ENCODE results near the gene ZC3H10. TPM values are rescaled to one million over a fixed set of nuclear protein-coding genes. Genes with fewer than 3 reads are reported as not detected.

Gene ZC3H10
- total and polyA plus RNA-seq, 2 experiments from 2014 or later: 2.7 to 5.4 TPM

DNA sequence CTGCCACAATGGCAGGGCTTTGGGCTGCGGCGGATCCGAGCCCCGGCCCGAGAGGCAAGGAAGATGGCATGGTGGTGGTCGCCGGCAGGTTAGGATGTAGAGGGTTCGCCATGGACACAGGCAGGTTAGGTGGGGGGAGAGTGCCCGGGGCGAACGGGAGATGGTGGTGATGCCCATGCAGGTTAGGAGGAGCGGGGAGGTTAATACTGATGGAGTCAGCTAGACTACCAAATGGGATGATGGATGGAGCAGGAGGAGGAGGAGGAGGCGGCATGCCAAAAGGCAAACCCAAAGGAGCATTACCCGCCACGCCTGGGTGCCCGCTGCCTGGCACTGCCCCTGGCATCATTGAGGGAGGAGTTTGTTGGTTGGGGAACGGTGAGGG lies 46.3 kb downstream of the ZC3H10 start (continued):
- TF ChIP-seq, protein P1, sequence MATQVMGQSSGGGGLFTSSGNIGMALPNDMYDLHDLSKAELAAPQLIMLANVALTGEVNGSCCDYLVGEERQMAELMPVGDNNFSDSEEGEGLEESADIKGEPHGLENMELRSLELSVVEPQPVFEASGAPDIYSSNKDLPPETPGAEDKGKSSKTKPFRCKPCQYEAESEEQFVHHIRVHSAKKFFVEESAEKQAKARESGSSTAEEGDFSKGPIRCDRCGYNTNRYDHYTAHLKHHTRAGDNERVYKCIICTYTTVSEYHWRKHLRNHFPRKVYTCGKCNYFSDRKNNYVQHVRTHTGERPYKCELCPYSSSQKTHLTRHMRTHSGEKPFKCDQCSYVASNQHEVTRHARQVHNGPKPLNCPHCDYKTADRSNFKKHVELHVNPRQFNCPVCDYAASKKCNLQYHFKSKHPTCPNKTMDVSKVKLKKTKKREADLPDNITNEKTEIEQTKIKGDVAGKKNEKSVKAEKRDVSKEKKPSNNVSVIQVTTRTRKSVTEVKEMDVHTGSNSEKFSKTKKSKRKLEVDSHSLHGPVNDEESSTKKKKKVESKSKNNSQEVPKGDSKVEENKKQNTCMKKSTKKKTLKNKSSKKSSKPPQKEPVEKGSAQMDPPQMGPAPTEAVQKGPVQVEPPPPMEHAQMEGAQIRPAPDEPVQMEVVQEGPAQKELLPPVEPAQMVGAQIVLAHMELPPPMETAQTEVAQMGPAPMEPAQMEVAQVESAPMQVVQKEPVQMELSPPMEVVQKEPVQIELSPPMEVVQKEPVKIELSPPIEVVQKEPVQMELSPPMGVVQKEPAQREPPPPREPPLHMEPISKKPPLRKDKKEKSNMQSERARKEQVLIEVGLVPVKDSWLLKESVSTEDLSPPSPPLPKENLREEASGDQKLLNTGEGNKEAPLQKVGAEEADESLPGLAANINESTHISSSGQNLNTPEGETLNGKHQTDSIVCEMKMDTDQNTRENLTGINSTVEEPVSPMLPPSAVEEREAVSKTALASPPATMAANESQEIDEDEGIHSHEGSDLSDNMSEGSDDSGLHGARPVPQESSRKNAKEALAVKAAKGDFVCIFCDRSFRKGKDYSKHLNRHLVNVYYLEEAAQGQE (IDR thresholded peaks at IDR 0.05; ENCODE audit: unreplicated experiment): no peak

DNA sequence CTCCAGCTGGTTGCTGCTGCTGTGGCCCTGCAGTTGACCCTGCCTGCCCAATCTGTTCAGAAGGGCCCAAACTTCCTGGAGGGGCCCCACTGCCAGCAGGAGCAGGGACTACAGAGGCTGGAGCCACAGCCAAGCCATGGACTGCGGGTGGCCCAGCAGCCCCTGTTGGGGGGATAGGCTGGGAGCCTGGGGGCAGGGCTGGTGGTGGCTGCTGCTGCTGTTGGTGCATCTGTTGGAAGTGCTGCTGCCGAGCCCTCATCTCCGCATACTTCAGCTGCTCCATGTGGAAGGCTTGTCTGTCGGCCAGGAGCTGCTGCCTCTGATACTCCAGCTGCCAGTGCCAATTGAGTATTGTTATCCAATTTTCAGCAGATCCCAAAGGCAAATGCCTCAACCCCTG lies 47.3 kb downstream of the ZC3H10 start:
- Histone ChIP-seq H3K79me2 (replicated peaks; ENCODE audit: insufficient read depth) (0 out of 2 replicates have a peak, but pooled peaks cover 10% of the 10 kb centered on the region), H3K4me2 (no peak overlapping the region), H4K20me1 (replicated peaks; ENCODE audit: insufficient read depth) (peaks cover 25% of the 10 kb centered on the region), H3F3A (replicated peaks; ENCODE audit: low read depth) (peaks cover 51% of the 10 kb centered on the region), H3K36me3 (ENCODE audit: insufficient read depth) (peaks cover 62% of the 10 kb centered on the region), H3K4me3 (no peak overlapping the region), H3K4me1 (ENCODE audit: insufficient read depth) (peaks cover 30% of the 10 kb centered on the region), H3K27me3 (ENCODE audit: insufficient read depth) (no peaks in the 10 kb centered on the region), H2AFZ (no peak overlapping the region), H3K27ac (ENCODE audit: low read depth) (0 out of 2 replicates have a peak overlapping the region, but pooled peaks have one; percentile 63), H3K9me2 (ENCODE audit: insufficient read depth) (no peaks in the 10 kb centered on the region)
- H3K4me3 Mint-ChIP-seq: no peak overlapping the region
- peak overlapping the region; percentile 18; the same call in 1 of the 2 replicates for H3K27ac Mint-ChIP-seq
- peaks cover 35% of the 10 kb centered on the region for H3K4me1 Mint-ChIP-seq
- peaks cover 34% of the 10 kb centered on the region for H3K27me3 Mint-ChIP-seq (ENCODE audit: insufficient read depth, low read depth, poor library complexity)
- no peaks in the 10 kb centered on the region for H3K9me3 Mint-ChIP-seq
- peaks cover 93% of the 10 kb centered on the region for H3K36me3 Mint-ChIP-seq (ENCODE audit: low read depth)
- DNase-seq (ENCODE audit: low spot score) (no peak), ATAC-seq (peak; percentile 1; the same call in 2 of the 3 replicates)
- TF ChIP-seq STAT1 (IDR thresholded peaks at IDR 0.05; ENCODE audit: unreplicated experiment): no peak
- TF ChIP-seq JUNB (IDR thresholded peaks at IDR 0.05; ENCODE audit: unreplicated experiment): no peak
- TF ChIP-seq, protein P2, sequence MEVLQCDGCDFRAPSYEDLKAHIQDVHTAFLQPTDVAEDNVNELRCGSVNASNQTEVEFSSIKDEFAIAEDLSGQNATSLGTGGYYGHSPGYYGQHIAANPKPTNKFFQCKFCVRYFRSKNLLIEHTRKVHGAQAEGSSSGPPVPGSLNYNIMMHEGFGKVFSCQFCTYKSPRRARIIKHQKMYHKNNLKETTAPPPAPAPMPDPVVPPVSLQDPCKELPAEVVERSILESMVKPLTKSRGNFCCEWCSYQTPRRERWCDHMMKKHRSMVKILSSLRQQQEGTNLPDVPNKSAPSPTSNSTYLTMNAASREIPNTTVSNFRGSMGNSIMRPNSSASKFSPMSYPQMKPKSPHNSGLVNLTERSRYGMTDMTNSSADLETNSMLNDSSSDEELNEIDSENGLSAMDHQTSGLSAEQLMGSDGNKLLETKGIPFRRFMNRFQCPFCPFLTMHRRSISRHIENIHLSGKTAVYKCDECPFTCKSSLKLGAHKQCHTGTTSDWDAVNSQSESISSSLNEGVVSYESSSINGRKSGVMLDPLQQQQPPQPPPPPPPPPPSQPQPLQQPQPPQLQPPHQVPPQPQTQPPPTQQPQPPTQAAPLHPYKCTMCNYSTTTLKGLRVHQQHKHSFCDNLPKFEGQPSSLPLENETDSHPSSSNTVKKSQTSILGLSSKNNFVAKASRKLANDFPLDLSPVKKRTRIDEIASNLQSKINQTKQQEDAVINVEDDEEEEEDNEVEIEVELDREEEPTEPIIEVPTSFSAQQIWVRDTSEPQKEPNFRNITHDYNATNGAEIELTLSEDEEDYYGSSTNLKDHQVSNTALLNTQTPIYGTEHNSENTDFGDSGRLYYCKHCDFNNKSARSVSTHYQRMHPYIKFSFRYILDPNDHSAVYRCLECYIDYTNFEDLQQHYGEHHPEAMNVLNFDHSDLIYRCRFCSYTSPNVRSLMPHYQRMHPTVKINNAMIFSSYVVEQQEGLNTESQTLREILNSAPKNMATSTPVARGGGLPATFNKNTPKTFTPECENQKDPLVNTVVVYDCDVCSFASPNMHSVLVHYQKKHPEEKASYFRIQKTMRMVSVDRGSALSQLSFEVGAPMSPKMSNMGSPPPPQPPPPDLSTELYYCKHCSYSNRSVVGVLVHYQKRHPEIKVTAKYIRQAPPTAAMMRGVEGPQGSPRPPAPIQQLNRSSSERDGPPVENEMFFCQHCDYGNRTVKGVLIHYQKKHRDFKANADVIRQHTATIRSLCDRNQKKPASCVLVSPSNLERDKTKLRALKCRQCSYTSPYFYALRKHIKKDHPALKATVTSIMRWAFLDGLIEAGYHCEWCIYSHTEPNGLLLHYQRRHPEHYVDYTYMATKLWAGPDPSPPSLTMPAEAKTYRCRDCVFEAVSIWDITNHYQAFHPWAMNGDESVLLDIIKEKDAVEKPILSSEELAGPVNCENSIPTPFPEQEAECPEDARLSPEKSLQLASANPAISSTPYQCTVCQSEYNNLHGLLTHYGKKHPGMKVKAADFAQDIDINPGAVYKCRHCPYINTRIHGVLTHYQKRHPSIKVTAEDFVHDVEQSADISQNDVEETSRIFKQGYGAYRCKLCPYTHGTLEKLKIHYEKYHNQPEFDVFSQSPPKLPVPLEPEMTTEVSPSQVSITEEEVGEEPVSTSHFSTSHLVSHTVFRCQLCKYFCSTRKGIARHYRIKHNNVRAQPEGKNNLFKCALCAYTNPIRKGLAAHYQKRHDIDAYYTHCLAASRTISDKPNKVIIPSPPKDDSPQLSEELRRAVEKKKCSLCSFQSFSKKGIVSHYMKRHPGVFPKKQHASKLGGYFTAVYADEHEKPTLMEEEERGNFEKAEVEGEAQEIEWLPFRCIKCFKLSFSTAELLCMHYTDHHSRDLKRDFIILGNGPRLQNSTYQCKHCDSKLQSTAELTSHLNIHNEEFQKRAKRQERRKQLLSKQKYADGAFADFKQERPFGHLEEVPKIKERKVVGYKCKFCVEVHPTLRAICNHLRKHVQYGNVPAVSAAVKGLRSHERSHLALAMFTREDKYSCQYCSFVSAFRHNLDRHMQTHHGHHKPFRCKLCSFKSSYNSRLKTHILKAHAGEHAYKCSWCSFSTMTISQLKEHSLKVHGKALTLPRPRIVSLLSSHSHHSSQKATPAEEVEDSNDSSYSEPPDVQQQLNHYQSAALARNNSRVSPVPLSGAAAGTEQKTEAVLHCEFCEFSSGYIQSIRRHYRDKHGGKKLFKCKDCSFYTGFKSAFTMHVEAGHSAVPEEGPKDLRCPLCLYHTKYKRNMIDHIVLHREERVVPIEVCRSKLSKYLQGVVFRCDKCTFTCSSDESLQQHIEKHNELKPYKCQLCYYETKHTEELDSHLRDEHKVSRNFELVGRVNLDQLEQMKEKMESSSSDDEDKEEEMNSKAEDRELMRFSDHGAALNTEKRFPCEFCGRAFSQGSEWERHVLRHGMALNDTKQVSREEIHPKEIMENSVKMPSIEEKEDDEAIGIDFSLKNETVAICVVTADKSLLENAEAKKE (CRISPR knock-in tag; IDR thresholded peaks at IDR 0.05): no peak
- TF ChIP-seq, protein P3, sequence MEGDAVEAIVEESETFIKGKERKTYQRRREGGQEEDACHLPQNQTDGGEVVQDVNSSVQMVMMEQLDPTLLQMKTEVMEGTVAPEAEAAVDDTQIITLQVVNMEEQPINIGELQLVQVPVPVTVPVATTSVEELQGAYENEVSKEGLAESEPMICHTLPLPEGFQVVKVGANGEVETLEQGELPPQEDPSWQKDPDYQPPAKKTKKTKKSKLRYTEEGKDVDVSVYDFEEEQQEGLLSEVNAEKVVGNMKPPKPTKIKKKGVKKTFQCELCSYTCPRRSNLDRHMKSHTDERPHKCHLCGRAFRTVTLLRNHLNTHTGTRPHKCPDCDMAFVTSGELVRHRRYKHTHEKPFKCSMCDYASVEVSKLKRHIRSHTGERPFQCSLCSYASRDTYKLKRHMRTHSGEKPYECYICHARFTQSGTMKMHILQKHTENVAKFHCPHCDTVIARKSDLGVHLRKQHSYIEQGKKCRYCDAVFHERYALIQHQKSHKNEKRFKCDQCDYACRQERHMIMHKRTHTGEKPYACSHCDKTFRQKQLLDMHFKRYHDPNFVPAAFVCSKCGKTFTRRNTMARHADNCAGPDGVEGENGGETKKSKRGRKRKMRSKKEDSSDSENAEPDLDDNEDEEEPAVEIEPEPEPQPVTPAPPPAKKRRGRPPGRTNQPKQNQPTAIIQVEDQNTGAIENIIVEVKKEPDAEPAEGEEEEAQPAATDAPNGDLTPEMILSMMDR (conservative IDR thresholded peaks at IDR 0.05; ENCODE audit: low read depth in 2 of 2): no peak
- TF ChIP-seq EZH2 (IDR thresholded peaks at IDR 0.05; ENCODE audit: low read depth, unreplicated experiment): no peak
- TF ChIP-seq, protein P4, sequence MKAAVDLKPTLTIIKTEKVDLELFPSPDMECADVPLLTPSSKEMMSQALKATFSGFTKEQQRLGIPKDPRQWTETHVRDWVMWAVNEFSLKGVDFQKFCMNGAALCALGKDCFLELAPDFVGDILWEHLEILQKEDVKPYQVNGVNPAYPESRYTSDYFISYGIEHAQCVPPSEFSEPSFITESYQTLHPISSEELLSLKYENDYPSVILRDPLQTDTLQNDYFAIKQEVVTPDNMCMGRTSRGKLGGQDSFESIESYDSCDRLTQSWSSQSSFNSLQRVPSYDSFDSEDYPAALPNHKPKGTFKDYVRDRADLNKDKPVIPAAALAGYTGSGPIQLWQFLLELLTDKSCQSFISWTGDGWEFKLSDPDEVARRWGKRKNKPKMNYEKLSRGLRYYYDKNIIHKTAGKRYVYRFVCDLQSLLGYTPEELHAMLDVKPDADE (IDR thresholded peaks at IDR 0.05): no peak
- no peak for TF ChIP-seq ZNF331 (CRISPR knock-in tag; IDR thresholded peaks at IDR 0.05; ENCODE audit: low read depth)
- TF ChIP-seq NANOG (IDR thresholded peaks at IDR 0.05; ENCODE audit: borderline replicate concordance): no peak
